HepG2 (cell line): Measurements from ENCODE around the gene BGN. TPM values are rescaled to one million over a fixed set of nuclear protein-coding genes. Genes with fewer than 3 reads are reported as not detected.

Experiments
- ATAC-seq: fragments of 200-7000 bp; cut with Tn5 transposase; 3 replicates; pipeline ENCODE4 v1.9.1; 2020; ENCODE audit warnings: mild to moderate bottlenecking, moderate library complexity
- BruUV-seq: library from RNA; stranded (reverse); fragments of 400-500 nt; replicated peaks from 2 replicates; lab custom pipeline; 2021; lab: Mats Ljungman, UMichigan
- CTCF ChIA-PET: fragments of 300-600 bp; formaldehyde crosslinking; extraction: SDS; loops from one replicate; lab custom pipeline; 2021; ENCODE audit warnings: low total read pairs, inconsistent platforms, low intra/inter-chr PET ratio; lab: Yijun Ruan, JAX
- POLR2A ChIA-PET: fragments of 350-600 bp; sonication (Branson Sonifier 250); formaldehyde crosslinking; loops from one replicate; lab custom pipeline; 2020; ENCODE audit warnings: antibody characterized with exemption, inconsistent platforms; lab: Yijun Ruan, JAX
- DNase-seq: peaks from one replicate; pipeline ENCODE4 v3.0.0-alpha.2; 2015; ENCODE audit warnings: low spot score
- FAIRE-seq: peaks from 3 replicates; lab custom pipeline; 2011; peaks lifted over from hg19 to GRCh38; lab: Jason Lieb, UNC
- H2AFZ ChIP-seq: one replicate; pipeline ENCODE4 v1.6.1; 2011; ENCODE audit warnings: low read length, inconsistent platforms
- H3K27ac ChIP-seq: fragments of 300-600 bp; 3 replicates; pipeline ENCODE4 v1.8.0; 2011; ENCODE audit warnings: mixed run types, mild to moderate bottlenecking, mixed read lengths, low read length, inconsistent platforms; ENCODE audit not compliant: insufficient read depth; ENCODE audit errors: extremely low read length
- H3K27me3 ChIP-seq, 2 experiments: fragments of 200-600 bp in 1 of 2; 2 replicates in 1 of 2; 3 replicates in 1 of 2; pipeline versions ENCODE4 v1.6.0 to v1.8.0; 2011; ENCODE audit warnings: low read length in 2 of 2, mild to moderate bottlenecking in 2 of 2, moderate library complexity in 2 of 2, inconsistent platforms in 1 of 2; ENCODE audit not compliant: insufficient read depth in 2 of 2, control insufficient read depth in 1 of 2
- H3K36me3 ChIP-seq, 2 experiments: fragments of 200-600 bp in 1 of 2; replicated peaks in 1 of 2; 2 replicates in 1 of 2; 3 replicates in 1 of 2; pipeline versions ENCODE4 v1.5.1 to v1.8.0; 2011; ENCODE audit warnings: low read length in 2 of 2, inconsistent platforms in 1 of 2; ENCODE audit not compliant: insufficient read depth in 2 of 2, control insufficient read depth in 1 of 2
- H3K4me1 ChIP-seq: 2 replicates; pipeline ENCODE4 v1.5.1; 2012; ENCODE audit warnings: low read length, inconsistent platforms; ENCODE audit not compliant: insufficient read depth
- H3K4me2 ChIP-seq: 2 replicates; pipeline ENCODE4 v1.6.0; 2011; ENCODE audit warnings: low read depth, low read length, inconsistent platforms
- H3K4me3 ChIP-seq, 3 experiments: fragments of 200-600 bp in 1 of 3; sonication (generic), shearing (Covaris generic) in 1 of 3; replicated peaks in 1 of 3; 2 replicates each; pipeline ENCODE4 v1.5.1; 2011 to 2016; ENCODE audit warnings: low read length in 3 of 3, inconsistent platforms in 2 of 3, low read depth in 2 of 3, mild to moderate bottlenecking in 2 of 3, control low read depth in 1 of 3, mixed read lengths in 1 of 3; ENCODE audit not compliant: insufficient read depth in 1 of 3
- H3K79me2 ChIP-seq: one replicate; pipeline ENCODE4 v1.6.1; 2011; ENCODE audit warnings: low read length, inconsistent platforms; ENCODE audit not compliant: insufficient read depth
- H3K9ac ChIP-seq: 2 replicates; pipeline ENCODE4 v1.6.0; 2011; ENCODE audit warnings: mild to moderate bottlenecking, low read depth, low read length, inconsistent platforms; ENCODE audit not compliant: insufficient read depth
- H3K9me3 ChIP-seq: 2 replicates; pipeline ENCODE4 v1.5.1; 2012; ENCODE audit warnings: mild to moderate bottlenecking, low read length
- H4K20me1 ChIP-seq: 2 replicates; pipeline ENCODE4 v1.6.0; 2011; ENCODE audit warnings: inconsistent platforms, mild to moderate bottlenecking, low read length, moderate library complexity; ENCODE audit not compliant: insufficient read depth
- CREM ChIP-seq, 2 experiments: sonication (generic) in 1 of 2; formaldehyde crosslinking in 1 of 2; IDR thresholded peaks; 2 replicates each; pipeline versions ENCODE4 v1.4.0 to v1.6.1; 2016 to 2020; ENCODE audit warnings: antibody characterized with exemption in 1 of 2, mild to moderate bottlenecking in 1 of 2, missing genetic modification reagents in 1 of 2
- EHMT2 ChIP-seq: fragments of 200-600 bp; sonication (generic); IDR thresholded peaks from 2 replicates; pipeline ENCODE4 v1.7.0; 2017; ENCODE audit warnings: antibody characterized with exemption, low read depth, low read length, borderline replicate concordance
- IRF2 ChIP-seq: IDR thresholded peaks from 2 replicates; pipeline ENCODE4 v1.6.1; 2018; ENCODE audit warnings: missing genetic modification reagents, missing compliant biosample characterization
- KDM5B ChIP-seq: sonication (generic); formaldehyde crosslinking; IDR thresholded peaks from 2 replicates; pipeline ENCODE4 v1.4.0; 2020; ENCODE audit warnings: missing genetic modification reagents, mild to moderate bottlenecking, borderline replicate concordance
- KDM6A ChIP-seq: IDR thresholded peaks from 2 replicates; pipeline ENCODE4 v1.6.1; 2016; ENCODE audit warnings: low read depth
- NR2F1 ChIP-seq, 2 experiments: fragments of 450-650 bp in 1 of 2; formaldehyde crosslinking in 1 of 2; IDR thresholded peaks; 2 replicates each; pipeline versions ENCODE4 v1.5.0 to v1.6.1; 2016 to 2020; ENCODE audit warnings: mild to moderate bottlenecking in 1 of 2, missing compliant biosample characterization in 1 of 2, missing genetic modification reagents in 1 of 2, moderate library complexity in 1 of 2
- POLR2A ChIP-seq, 2 experiments: IDR thresholded peaks; 2 replicates each; pipeline ENCODE4 v1.6.1; 2011; ENCODE audit warnings: low read depth in 2 of 2, low read length in 2 of 2, mild to moderate bottlenecking in 1 of 2, moderate library complexity in 1 of 2; ENCODE audit not compliant: insufficient read depth in 1 of 2
- REXO4 ChIP-seq: sonication (generic); formaldehyde crosslinking; IDR thresholded peaks from 2 replicates; pipeline ENCODE4 v1.8.0; 2022; ENCODE audit warnings: missing genetic modification reagents, mild to moderate bottlenecking, borderline replicate concordance
- SRSF9 ChIP-seq: fragments of 200-400 bp; formaldehyde crosslinking; IDR thresholded peaks from 2 replicates; pipeline ENCODE4 v1.6.1; 2018; ENCODE audit warnings: borderline replicate concordance, mild to moderate bottlenecking, low read depth, low read length; ENCODE audit not compliant: insufficient read depth, poor library complexity, severe bottlenecking
- YEATS4 ChIP-seq: sonication (generic); formaldehyde crosslinking; IDR thresholded peaks from 2 replicates; pipeline ENCODE4 v1.4.0; 2020; ENCODE audit warnings: missing genetic modification reagents, borderline replicate concordance
- ZFP41 ChIP-seq: sonication (generic); formaldehyde crosslinking; IDR thresholded peaks from 2 replicates; pipeline ENCODE4 v1.4.0; 2020; ENCODE audit warnings: mild to moderate bottlenecking, missing genetic modification reagents, borderline replicate concordance
- ZKSCAN8 ChIP-seq: IDR thresholded peaks from 2 replicates; pipeline ENCODE4 v1.6.1; 2016; ENCODE audit warnings: borderline replicate concordance, missing genetic modification reagents, missing compliant biosample characterization
- ZNF33B ChIP-seq: sonication (generic); formaldehyde crosslinking; IDR thresholded peaks from 2 replicates; pipeline ENCODE4 v1.5.1; 2020; ENCODE audit warnings: mild to moderate bottlenecking, missing genetic modification reagents
- ZNF44 ChIP-seq: sonication (generic); formaldehyde crosslinking; IDR thresholded peaks from 2 replicates; pipeline ENCODE4 v1.5.1; 2020; ENCODE audit warnings: mild to moderate bottlenecking, missing genetic modification reagents
- ZNF629 ChIP-seq: sonication (generic); formaldehyde crosslinking; conservative IDR thresholded peaks from 2 replicates; pipeline ENCODE4 v1.5.0; 2020; ENCODE audit warnings: missing genetic modification reagents
- ZNF644 ChIP-seq: IDR thresholded peaks from 2 replicates; pipeline ENCODE4 v1.6.1; 2016; ENCODE audit warnings: low read depth
- WGBS: methylation state at CpG from one replicate; pipeline ENCODE4 v1.1.6; 2017; ENCODE audit warnings: low lambda C conversion rate; 5-methylcytosine and 5-hydroxymethylcytosine counted together
- in situ Hi-C: cut with HindIII; loops from 2 replicates; pipeline ENCODE4 v1.10.0; 2017; ENCODE audit warnings: low pct_unique_long_range_greater_than_20kb; ENCODE audit not compliant: extremely low pct_ligation_motif_present
- intact Hi-C: fragments of 100-400 bp; cut with micrococcal nuclease; formaldehyde crosslinking; loops from one replicate; pipeline ENCODE4 v1.10.0; 2022; ENCODE audit not compliant: unreplicated experiment
- polyA plus RNA-seq, 8 experiments: library from polyadenylated mRNA; depleted of rRNA in 3 of 8; stranded (reverse) in 7 of 8; unstranded in 1 of 8; fragments of >200 nt; fragmentation: Illumina TruSeq in 4 of 8; extraction: Trizol in 4 of 8; gene quantifications; 2 replicates each; pipeline versions ENCODE4 v1.2.1 to v1.2.3, GENCODE V29; 2011 to 2016; ENCODE audit warnings: low read depth in 4 of 8, missing spikeins in 1 of 8, mixed read lengths in 1 of 8; ENCODE audit not compliant: insufficient read depth in 1 of 8
- total RNA-seq, 5 experiments: library from RNA; depleted of rRNA; stranded (reverse); fragments of >200 nt; fragmentation: Illumina TruSeq; extraction: Trizol; gene quantifications; 2 replicates each; pipeline ENCODE4 v1.2.3, GENCODE V29; 2016; ENCODE audit warnings: low read depth in 1 of 5
- TF ChIP-seq, protein P1 (sequence below): IDR thresholded peaks from 2 replicates; pipeline ENCODE4 v1.6.1; 2012; ENCODE audit warnings: inconsistent platforms
- TF ChIP-seq, protein P2 (sequence below): IDR thresholded peaks from 2 replicates; pipeline ENCODE4 v1.6.1; 2012; ENCODE audit warnings: low read length, improper control_type of control experiment
- TF ChIP-seq, protein P3 (sequence below): sonication (generic); formaldehyde crosslinking; IDR thresholded peaks from 2 replicates; pipeline ENCODE4 v1.5.1; 2020; ENCODE audit warnings: missing genetic modification reagents, mild to moderate bottlenecking, borderline replicate concordance

BGN gene
- total and polyA plus RNA-seq, 2 of the 13 experiments (the other 11 are each of a cell fraction or from before 2014, with no cell fraction given): 0.18 to 0.63 TPM

DNA sequence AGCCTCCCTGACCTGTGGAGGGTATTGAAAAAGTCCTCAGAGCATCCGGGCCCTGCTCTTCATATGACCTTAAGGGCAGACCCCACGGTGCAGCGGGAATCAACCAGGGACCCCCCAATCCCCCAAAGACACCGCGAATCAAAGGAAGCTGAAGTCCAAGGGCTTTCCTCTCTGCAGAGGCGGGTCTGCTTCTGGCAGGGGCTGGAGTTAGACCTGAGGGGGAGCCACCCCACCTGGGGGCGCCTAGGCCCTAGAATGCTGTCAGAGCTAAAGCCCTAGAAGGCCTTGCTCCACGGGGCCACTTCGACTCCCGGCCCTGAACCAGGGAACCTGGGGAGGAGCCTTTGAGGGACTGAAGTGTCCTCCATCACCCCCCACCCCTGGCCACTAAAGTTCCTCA lies 21.7 kb upstream of the BGN start:
- H3K9me3 ChIP-seq: no peaks in the 10 kb centered on the region
- POLR2A ChIA-PET: no interaction called here
- no CpG with 5 or more reads among the region's 10 CpGs for WGBS

More for the DNA sequence above, 21.7 kb upstream of the BGN start:
- no peak overlapping the region for H3K9ac ChIP-seq
- in situ Hi-C loops: loop anchor here (5.0 kb wide), 1 partner anchor 34 kb away; no protein-coding TSS in a partner anchor
- peaks cover 22% of the 10 kb centered on the region for H3K4me1 ChIP-seq
- intact Hi-C loops: no loop called here
- DNase-seq (no peak), ATAC-seq (no peak), FAIRE-seq (no peak)
- H3K36me3 ChIP-seq: no peaks in the 10 kb centered on the region; a peak in 1 of 5 replicates
- no peak overlapping the region for H3K4me3 ChIP-seq
- H3K4me2 ChIP-seq: no peak overlapping the region
- H3K27ac ChIP-seq: no peak overlapping the region
- H3K27me3 ChIP-seq: peaks cover 2 to 5% of the 10 kb centered on the region in 2 experiments; a peak in 2 of 5 replicates
- no TSS peak for BruUV-seq
- H2AFZ ChIP-seq: no peak overlapping the region
- TF ChIP-seq, protein P1, sequence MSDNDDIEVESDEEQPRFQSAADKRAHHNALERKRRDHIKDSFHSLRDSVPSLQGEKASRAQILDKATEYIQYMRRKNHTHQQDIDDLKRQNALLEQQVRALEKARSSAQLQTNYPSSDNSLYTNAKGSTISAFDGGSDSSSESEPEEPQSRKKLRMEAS: no peak
- no peak for TF ChIP-seq SRSF9
- TF ChIP-seq ZKSCAN8 (CRISPR knock-in tag): no peak
- TF ChIP-seq ZFP41 (CRISPR knock-in tag): no peak
- no peak for TF ChIP-seq IRF2 (CRISPR knock-in tag)
- no peak for TF ChIP-seq NR2F1 (CRISPR knock-in tag; IDR thresholded peaks at IDR 0.05)
- TF ChIP-seq POLR2A (IDR thresholded peaks at IDR 0.05; ENCODE audit: insufficient read depth in 1 of 2, low read depth in 2 of 2, low read length in 2 of 2): no peak
- TF ChIP-seq KDM6A: no peak
- TF ChIP-seq ZNF33B (CRISPR knock-in tag): no peak
- no peak for TF ChIP-seq ZNF629 (CRISPR knock-in tag)
- TF ChIP-seq, protein P2, sequence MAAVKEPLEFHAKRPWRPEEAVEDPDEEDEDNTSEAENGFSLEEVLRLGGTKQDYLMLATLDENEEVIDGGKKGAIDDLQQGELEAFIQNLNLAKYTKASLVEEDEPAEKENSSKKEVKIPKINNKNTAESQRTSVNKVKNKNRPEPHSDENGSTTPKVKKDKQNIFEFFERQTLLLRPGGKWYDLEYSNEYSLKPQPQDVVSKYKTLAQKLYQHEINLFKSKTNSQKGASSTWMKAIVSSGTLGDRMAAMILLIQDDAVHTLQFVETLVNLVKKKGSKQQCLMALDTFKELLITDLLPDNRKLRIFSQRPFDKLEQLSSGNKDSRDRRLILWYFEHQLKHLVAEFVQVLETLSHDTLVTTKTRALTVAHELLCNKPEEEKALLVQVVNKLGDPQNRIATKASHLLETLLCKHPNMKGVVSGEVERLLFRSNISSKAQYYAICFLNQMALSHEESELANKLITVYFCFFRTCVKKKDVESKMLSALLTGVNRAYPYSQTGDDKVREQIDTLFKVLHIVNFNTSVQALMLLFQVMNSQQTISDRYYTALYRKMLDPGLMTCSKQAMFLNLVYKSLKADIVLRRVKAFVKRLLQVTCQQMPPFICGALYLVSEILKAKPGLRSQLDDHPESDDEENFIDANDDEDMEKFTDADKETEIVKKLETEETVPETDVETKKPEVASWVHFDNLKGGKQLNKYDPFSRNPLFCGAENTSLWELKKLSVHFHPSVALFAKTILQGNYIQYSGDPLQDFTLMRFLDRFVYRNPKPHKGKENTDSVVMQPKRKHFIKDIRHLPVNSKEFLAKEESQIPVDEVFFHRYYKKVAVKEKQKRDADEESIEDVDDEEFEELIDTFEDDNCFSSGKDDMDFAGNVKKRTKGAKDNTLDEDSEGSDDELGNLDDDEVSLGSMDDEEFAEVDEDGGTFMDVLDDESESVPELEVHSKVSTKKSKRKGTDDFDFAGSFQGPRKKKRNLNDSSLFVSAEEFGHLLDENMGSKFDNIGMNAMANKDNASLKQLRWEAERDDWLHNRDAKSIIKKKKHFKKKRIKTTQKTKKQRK: no peak
- TF ChIP-seq, protein P3, sequence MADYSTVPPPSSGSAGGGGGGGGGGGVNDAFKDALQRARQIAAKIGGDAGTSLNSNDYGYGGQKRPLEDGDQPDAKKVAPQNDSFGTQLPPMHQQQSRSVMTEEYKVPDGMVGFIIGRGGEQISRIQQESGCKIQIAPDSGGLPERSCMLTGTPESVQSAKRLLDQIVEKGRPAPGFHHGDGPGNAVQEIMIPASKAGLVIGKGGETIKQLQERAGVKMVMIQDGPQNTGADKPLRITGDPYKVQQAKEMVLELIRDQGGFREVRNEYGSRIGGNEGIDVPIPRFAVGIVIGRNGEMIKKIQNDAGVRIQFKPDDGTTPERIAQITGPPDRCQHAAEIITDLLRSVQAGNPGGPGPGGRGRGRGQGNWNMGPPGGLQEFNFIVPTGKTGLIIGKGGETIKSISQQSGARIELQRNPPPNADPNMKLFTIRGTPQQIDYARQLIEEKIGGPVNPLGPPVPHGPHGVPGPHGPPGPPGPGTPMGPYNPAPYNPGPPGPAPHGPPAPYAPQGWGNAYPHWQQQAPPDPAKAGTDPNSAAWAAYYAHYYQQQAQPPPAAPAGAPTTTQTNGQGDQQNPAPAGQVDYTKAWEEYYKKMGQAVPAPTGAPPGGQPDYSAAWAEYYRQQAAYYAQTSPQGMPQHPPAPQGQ: no peak
- TF ChIP-seq ZNF44 (CRISPR knock-in tag): no peak
- TF ChIP-seq REXO4 (CRISPR knock-in tag): no peak
- no peak for TF ChIP-seq YEATS4 (CRISPR knock-in tag)
- no peak for TF ChIP-seq ZNF644 (CRISPR knock-in tag)
- TF ChIP-seq KDM5B (CRISPR knock-in tag): no peak
- TF ChIP-seq CREM (IDR thresholded peaks at IDR 0.05): no peak
- no peak for TF ChIP-seq CREM (CRISPR knock-in tag; IDR thresholded peaks at IDR 0.05)
- TF ChIP-seq EHMT2: no peak
- CTCF ChIA-PET: no interaction called here
- no peaks in the 10 kb centered on the region for H4K20me1 ChIP-seq
- H3K79me2 ChIP-seq: no peaks in the 10 kb centered on the region
